Measurements from ENCODE around the gene SOX2. TPM values are rescaled to one million over a fixed set of nuclear protein-coding genes. Genes with fewer than 3 reads are reported as not detected.

Gene SOX2
- polyA plus RNA-seq, 3 donors, result 0.14 to 0.67 (median 0.22) TPM

- 6 to 8% (median 7%) methylated on average over 48 of the region's 48 CpGs for WGBS, 3 donors
- H3K27ac ChIP-seq (ENCODE audit: low read depth, low read length), result no peak overlapping the region
These were observed 7.5 kb downstream of the SOX2 start for GRCh38 chr3:181718987-181719911.

- no peak overlapping the region for H3K27ac ChIP-seq (ENCODE audit: low read depth, low read length)
- 6 to 7% (median 7%) methylated on average over 23 of the region's 23 CpGs for WGBS, 3 donors
These were observed 8.4 kb downstream of the SOX2 start for GRCh38 chr3:181719991-181720680.

- 25 to 34% (median 33%) methylated on average over 4 of the region's 4 CpGs for WGBS, 3 donors
- H3K27ac ChIP-seq (ENCODE audit: low read depth, low read length), result no peak overlapping the region
These were observed 9.5 kb downstream of the SOX2 start for GRCh38 chr3:181721046-181721875.

- 10 to 11% (median 11%) methylated on average over 4 of the region's 4 CpGs for WGBS, 3 donors
These were observed 10.4 kb downstream of the SOX2 start for GRCh38 chr3:181722156-181722555.

GRCh38 chr3:181722766-181723425 lies 11.2 kb downstream of the SOX2 start:
- no peak overlapping the region for H3K27ac ChIP-seq (ENCODE audit: low read depth, low read length)
- 8 to 15% (median 13%) methylated on average over 11 of the region's 11 CpGs for WGBS, 3 donors

More at GRCh38 chr3:181722156-181722555, 10.4 kb downstream of the SOX2 start:
- no peak overlapping the region for H3K27ac ChIP-seq (ENCODE audit: low read depth, low read length)

GRCh38 chr3:181723625-181724191 lies 12.0 kb downstream of the SOX2 start:
- WGBS, 3 donors, result 7 to 16% (median 9%) methylated on average over 27 of the region's 27 CpGs
- H3K27ac ChIP-seq (ENCODE audit: low read depth, low read length), result no peak overlapping the region

GRCh38 chr3:181724192-181724965 lies 12.7 kb downstream of the SOX2 start:
- 11 to 18% (median 12%) methylated on average over 31 of the region's 31 CpGs for WGBS, 3 donors
- H3K27ac ChIP-seq (ENCODE audit: low read depth, low read length), result no peak overlapping the region

GRCh38 chr3:181725131-181725731 lies 13.5 kb downstream of the SOX2 start:
- 7 to 13% (median 11%) methylated on average over 24 of the region's 24 CpGs for WGBS, 3 donors
- H3K27ac ChIP-seq (ENCODE audit: low read depth, low read length), result no peak overlapping the region

GRCh38 chr3:181725830-181726229 lies 14.1 kb downstream of the SOX2 start:
- no peak overlapping the region for H3K27ac ChIP-seq (ENCODE audit: low read depth, low read length)
- 5 to 11% (median 6%) methylated on average over 15 of the region's 15 CpGs for WGBS, 3 donors

GRCh38 chr3:181726351-181727330 lies 14.9 kb downstream of the SOX2 start:
- no peak overlapping the region for H3K27ac ChIP-seq (ENCODE audit: low read depth, low read length)
- 4 to 7% (median 5%) methylated on average over 62 of the region's 62 CpGs for WGBS, 3 donors

- H3K27ac ChIP-seq (ENCODE audit: low read depth, low read length), result no peak overlapping the region
- 6 to 8% (median 8%) methylated on average over 24 of the region's 24 CpGs for WGBS, 3 donors
These were observed 15.8 kb downstream of the SOX2 start for GRCh38 chr3:181727341-181728032.

- 13 to 15% (median 14%) methylated on average over 10 of the region's 10 CpGs for WGBS, 3 donors
- no peak overlapping the region for H3K27ac ChIP-seq (ENCODE audit: low read depth, low read length)
These were observed 17.0 kb downstream of the SOX2 start for GRCh38 chr3:181728470-181729340.

GRCh38 chr3:181729341-181729869 lies 17.7 kb downstream of the SOX2 start:
- no peak overlapping the region for H3K27ac ChIP-seq (ENCODE audit: low read depth, low read length)
- 11 to 18% (median 11%) methylated on average over 12 of the region's 12 CpGs for WGBS, 3 donors

- no peak overlapping the region for H3K27ac ChIP-seq (ENCODE audit: low read depth, low read length)
- WGBS, 3 donors, result 11 to 16% (median 15%) methylated on average over 5 of the region's 5 CpGs
These were observed 18.6 kb downstream of the SOX2 start for GRCh38 chr3:181730316-181730715.

Measured in adipose tissue (tissue), 3 donors.